ENCODE measurements around the gene ANKRD52. TPM values are rescaled to one million over a fixed set of nuclear protein-coding genes. Genes with fewer than 3 reads are reported as not detected.

The ANKRD52 gene
- total and polyA plus RNA-seq, 2 experiments from 2014 or later = 20.3 to 25.2 TPM

GRCh38 chr12:56299308-56299852 is 41.2 kb upstream of the ANKRD52 start:
- ATAC-seq (no peak), DNase-seq (ENCODE audit: low spot score) (no peak)
- peak overlapping the region; percentile 99 for H3K4me3 ChIP-seq
- H3K27ac ChIP-seq (ENCODE audit: low read depth) = peak overlapping the region; percentile 70; the same call in 1 of the 2 replicates
- peak overlapping the region; percentile 93 for H3K27ac Mint-ChIP-seq
- peaks cover 14% of the 10 kb centered on the region; the same call in 1 of the 2 replicates for H3K36me3 ChIP-seq (ENCODE audit: insufficient read depth)
- H2AFZ ChIP-seq = 0 out of 2 replicates have a peak overlapping the region, but pooled peaks have one; percentile 23
- peaks cover 36% of the 10 kb centered on the region; the same call in 2 of the 3 replicates for H3K36me3 Mint-ChIP-seq (ENCODE audit: low read depth)
- H3K4me3 Mint-ChIP-seq = peak overlapping the region; percentile 99
- peaks cover 18% of the 10 kb centered on the region for H3K4me1 ChIP-seq (ENCODE audit: insufficient read depth)
- H3K9me2 ChIP-seq (ENCODE audit: insufficient read depth) = no peaks in the 10 kb centered on the region
- peaks cover 15% of the 10 kb centered on the region for H4K20me1 ChIP-seq (replicated peaks; ENCODE audit: insufficient read depth)
- H3K9me3 Mint-ChIP-seq = no peaks in the 10 kb centered on the region; the same call in 2 of the 3 replicates
- peak overlapping the region; percentile 98 for H3K4me2 ChIP-seq
- peaks cover 19% of the 10 kb centered on the region for H3K4me1 Mint-ChIP-seq
- H3K79me2 ChIP-seq (replicated peaks; ENCODE audit: insufficient read depth) = peaks cover 54% of the 10 kb centered on the region
- H3K27me3 ChIP-seq (ENCODE audit: insufficient read depth) = no peaks in the 10 kb centered on the region
- peaks cover 23% of the 10 kb centered on the region for H3F3A ChIP-seq (replicated peaks; ENCODE audit: low read depth)
- TF ChIP-seq, protein P1, sequence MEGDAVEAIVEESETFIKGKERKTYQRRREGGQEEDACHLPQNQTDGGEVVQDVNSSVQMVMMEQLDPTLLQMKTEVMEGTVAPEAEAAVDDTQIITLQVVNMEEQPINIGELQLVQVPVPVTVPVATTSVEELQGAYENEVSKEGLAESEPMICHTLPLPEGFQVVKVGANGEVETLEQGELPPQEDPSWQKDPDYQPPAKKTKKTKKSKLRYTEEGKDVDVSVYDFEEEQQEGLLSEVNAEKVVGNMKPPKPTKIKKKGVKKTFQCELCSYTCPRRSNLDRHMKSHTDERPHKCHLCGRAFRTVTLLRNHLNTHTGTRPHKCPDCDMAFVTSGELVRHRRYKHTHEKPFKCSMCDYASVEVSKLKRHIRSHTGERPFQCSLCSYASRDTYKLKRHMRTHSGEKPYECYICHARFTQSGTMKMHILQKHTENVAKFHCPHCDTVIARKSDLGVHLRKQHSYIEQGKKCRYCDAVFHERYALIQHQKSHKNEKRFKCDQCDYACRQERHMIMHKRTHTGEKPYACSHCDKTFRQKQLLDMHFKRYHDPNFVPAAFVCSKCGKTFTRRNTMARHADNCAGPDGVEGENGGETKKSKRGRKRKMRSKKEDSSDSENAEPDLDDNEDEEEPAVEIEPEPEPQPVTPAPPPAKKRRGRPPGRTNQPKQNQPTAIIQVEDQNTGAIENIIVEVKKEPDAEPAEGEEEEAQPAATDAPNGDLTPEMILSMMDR (conservative IDR thresholded peaks at IDR 0.05; ENCODE audit: low read depth in 2 of 2) = no peak
- TF ChIP-seq JUNB (IDR thresholded peaks at IDR 0.05; ENCODE audit: unreplicated experiment) (no peak), NANOG (IDR thresholded peaks at IDR 0.05; ENCODE audit: borderline replicate concordance) (no peak), EZH2 (IDR thresholded peaks at IDR 0.05; ENCODE audit: low read depth, unreplicated experiment) (no peak), REST (IDR thresholded peaks at IDR 0.05; ENCODE audit: unreplicated experiment) (no peak), POLR2AphosphoS5 (IDR thresholded peaks at IDR 0.05; ENCODE audit: low read depth) (no peak), STAT1 (IDR thresholded peaks at IDR 0.05; ENCODE audit: unreplicated experiment) (no peak), ZNF114 (CRISPR knock-in tag; IDR thresholded peaks at IDR 0.05) (no peak), CREB1 (CRISPR knock-in tag; IDR thresholded peaks at IDR 0.05; ENCODE audit: low read depth) (no peak), ZNF462 (CRISPR knock-in tag; IDR thresholded peaks at IDR 0.05) (no peak), EZH2phosphoT487 (IDR thresholded peaks at IDR 0.05; ENCODE audit: unreplicated experiment) (no peak), ZNF331 (CRISPR knock-in tag; IDR thresholded peaks at IDR 0.05; ENCODE audit: low read depth) (no peak)
- TF ChIP-seq, protein P2, sequence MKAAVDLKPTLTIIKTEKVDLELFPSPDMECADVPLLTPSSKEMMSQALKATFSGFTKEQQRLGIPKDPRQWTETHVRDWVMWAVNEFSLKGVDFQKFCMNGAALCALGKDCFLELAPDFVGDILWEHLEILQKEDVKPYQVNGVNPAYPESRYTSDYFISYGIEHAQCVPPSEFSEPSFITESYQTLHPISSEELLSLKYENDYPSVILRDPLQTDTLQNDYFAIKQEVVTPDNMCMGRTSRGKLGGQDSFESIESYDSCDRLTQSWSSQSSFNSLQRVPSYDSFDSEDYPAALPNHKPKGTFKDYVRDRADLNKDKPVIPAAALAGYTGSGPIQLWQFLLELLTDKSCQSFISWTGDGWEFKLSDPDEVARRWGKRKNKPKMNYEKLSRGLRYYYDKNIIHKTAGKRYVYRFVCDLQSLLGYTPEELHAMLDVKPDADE (IDR thresholded peaks at IDR 0.05) = no peak
- peaks cover 11% of the 10 kb centered on the region for H3K27me3 Mint-ChIP-seq (ENCODE audit: insufficient read depth, low read depth, poor library complexity)
